Astrocyte of the spinal cord (primary cell): ENCODE results near the gene PCDHGA1.
A peak's percentile ranks its signal among the peaks of the same experiment; 100 is the strongest.
"Not testable (repeated sequence)": the region's sequence is repeated elsewhere in the genome, so short reads cannot be mapped to it uniquely, and the experiment has no call there.

Experiments
- DNase-seq: peaks from one replicate; pipeline ENCODE4 v3.0.0; 2011; ENCODE audit warnings: low read depth, low spot score
- H3K4me3 ChIP-seq: 2 replicates; pipeline ENCODE4 v1.5.1; 2011; ENCODE audit warnings: low read depth, mild to moderate bottlenecking, low read length, moderate library complexity
- CTCF ChIP-seq: IDR thresholded peaks from 2 replicates; pipeline ENCODE4 v1.5.1; 2012; ENCODE audit warnings: low read depth, mild to moderate bottlenecking, low read length, inconsistent platforms
- in situ Hi-C: cut with HindIII; loops from 2 replicates; pipeline ENCODE4 v1.10.0; 2017; ENCODE audit warnings: low sequenced_read_pairs

The PCDHGA1 gene

GRCh38 chr5:141371572-141372475 is 41.5 kb downstream of the PCDHGA1 start:
- TF ChIP-seq CTCF: no peak
- in situ Hi-C loops: no loop called here
- no peak overlapping the region for H3K4me3 ChIP-seq

GRCh38 chr5:141373673-141374317 is 43.5 kb downstream of the PCDHGA1 start, which contains the start of gene PCDHGA6:
TSS of gene PCDHGA6 (plus strand) at chr5:141373891. CDS start at chr5:141374084, 193 bp downstream.
- peak within 1 kb of the TSS; percentile 38 for H3K4me3 ChIP-seq
- TF ChIP-seq CTCF: peak; percentile 58
- in situ Hi-C loops: no loop called here
- DNase-seq: peak; percentile 48

More at GRCh38 chr5:141371572-141372475, 41.5 kb downstream of the PCDHGA1 start:
- no peak for DNase-seq

GRCh38 chr5:141374627-141375026 is 44.3 kb downstream of the PCDHGA1 start:
- no peak for DNase-seq
- no peak for TF ChIP-seq CTCF
- in situ Hi-C loops: no loop called here
- no peak overlapping the region for H3K4me3 ChIP-seq

GRCh38 chr5:141375444-141376155 is 45.3 kb downstream of the PCDHGA1 start:
- DNase-seq, H3K4me3 ChIP-seq, in situ Hi-C loops: not testable (repeated sequence)

GRCh38 chr5:141382469-141383294 is 52.4 kb downstream of the PCDHGA1 start, which contains the start of gene PCDHGA7:
TSS of gene PCDHGA7 (plus strand) at chr5:141382742. CDS start at chr5:141382900, 158 bp downstream.
- TF ChIP-seq CTCF: peak; percentile 59
- peak within 1 kb of the TSS; percentile 46 for H3K4me3 ChIP-seq
- peak; percentile 56 for DNase-seq
- in situ Hi-C loops: no loop called here

GRCh38 chr5:141383345-141383744 is 53.0 kb downstream of the PCDHGA1 start:
- TF ChIP-seq CTCF: no peak
- in situ Hi-C loops: no loop called here
- peak overlapping the region; percentile 46 for H3K4me3 ChIP-seq
- no peak for DNase-seq
